Measurements from ENCODE around the gene TRAPPC5. TPM values are rescaled to one million over a fixed set of nuclear protein-coding genes. Genes with fewer than 3 reads are reported as not detected.

TRAPPC5 gene
- total RNA-seq, 2 donors from 2014 or later, result 105 to 150 TPM

DNA sequence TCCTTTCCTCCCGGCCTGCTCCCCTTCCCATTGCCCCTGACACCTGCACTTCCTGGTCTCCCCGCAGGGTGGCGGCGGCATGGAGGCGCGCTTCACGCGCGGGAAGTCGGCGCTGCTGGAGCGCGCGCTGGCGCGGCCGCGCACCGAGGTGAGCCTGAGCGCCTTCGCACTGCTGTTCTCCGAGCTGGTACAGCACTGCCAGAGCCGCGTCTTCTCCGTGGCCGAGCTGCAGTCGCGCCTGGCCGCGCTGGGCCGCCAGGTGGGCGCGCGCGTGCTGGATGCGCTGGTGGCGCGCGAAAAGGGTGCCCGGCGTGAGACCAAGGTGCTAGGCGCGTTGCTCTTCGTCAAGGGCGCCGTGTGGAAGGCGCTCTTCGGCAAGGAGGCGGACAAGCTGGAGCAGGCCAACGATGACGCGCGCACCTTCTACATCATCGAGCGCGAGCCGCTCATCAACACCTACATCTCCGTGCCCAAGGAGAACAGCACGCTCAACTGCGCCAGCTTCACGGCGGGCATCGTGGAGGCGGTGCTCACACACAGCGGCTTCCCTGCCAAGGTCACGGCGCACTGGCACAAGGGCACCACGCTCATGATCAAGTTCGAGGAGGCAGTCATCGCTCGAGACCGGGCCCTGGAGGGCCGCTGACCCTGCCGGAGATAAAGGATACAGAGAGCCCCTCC, 1.7 kb downstream of the TRAPPC5 start:
- no peak overlapping the region for H3K27ac ChIP-seq

DNA sequence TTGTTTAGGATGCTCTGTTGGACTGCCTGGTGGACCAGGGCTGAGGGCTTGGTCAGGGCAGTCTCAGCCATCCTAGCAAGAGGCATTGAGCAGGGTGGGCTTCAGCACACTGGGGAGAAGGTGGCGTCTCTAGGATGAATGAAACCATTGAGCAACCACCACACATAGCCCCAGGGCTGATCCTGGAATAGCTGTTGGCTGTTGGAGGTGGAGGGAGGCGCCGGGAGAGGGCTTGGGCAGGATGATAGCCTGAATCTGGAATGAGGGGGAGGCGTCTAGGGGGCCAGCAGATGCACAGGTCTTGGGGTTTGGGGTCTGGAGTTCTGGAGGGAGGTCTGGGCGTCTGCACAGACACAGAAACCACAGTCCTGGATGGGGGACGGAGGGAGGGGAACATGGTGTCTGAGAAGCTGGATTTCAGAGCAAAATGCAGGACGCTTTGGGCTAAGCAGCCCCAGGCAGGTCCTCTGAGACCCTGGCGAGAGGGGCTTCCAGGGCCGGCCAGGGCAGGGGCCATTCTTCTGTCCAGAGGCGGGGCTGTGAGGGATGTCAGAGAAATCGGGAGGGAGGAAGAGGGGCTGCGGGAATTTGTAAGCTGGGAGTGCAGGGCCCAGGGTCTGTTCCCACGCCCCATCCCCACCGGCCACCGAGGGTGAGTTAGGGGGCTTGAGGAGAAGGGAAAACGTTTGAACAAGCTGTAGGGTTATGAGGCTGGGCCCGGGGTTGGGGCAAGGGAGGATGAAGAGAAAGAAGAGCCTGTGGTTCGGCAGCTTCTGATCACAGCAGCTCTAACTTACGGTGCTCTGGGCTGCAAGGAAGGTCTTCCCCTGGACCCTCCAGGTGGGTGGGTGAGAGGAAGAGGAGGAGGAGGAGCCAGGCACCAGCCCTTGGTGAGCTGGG, 5.2 kb downstream of the TRAPPC5 start:
- Histone ChIP-seq H3K4me1 (replicated peaks) (no peaks in the 10 kb centered on the region), H3K9me3 (no peaks in the 10 kb centered on the region), H3K27me3 (replicated peaks; ENCODE audit: insufficient read depth) (no peaks in the 10 kb centered on the region), H3K4me3 (no peak overlapping the region), H3K36me3 (peaks cover 0 to 10% of the 10 kb centered on the region in 2 donors), H3K27ac (no peak overlapping the region)
- WGBS, result 40% methylated on average over 19 of the region's 19 CpGs
- DNase-seq (ENCODE audit: low spot score), result no peak
- intact Hi-C loops (cut with DNase I), result loop anchor here (2.0 kb wide), 1 partner anchor 35 kb away; no protein-coding TSS in a partner anchor
- TF ChIP-seq POLR2A (IDR thresholded peaks at IDR 0.05) (no peak), POLR2AphosphoS5 (IDR thresholded peaks at IDR 0.05) (no peak)
- TF ChIP-seq, protein P1, sequence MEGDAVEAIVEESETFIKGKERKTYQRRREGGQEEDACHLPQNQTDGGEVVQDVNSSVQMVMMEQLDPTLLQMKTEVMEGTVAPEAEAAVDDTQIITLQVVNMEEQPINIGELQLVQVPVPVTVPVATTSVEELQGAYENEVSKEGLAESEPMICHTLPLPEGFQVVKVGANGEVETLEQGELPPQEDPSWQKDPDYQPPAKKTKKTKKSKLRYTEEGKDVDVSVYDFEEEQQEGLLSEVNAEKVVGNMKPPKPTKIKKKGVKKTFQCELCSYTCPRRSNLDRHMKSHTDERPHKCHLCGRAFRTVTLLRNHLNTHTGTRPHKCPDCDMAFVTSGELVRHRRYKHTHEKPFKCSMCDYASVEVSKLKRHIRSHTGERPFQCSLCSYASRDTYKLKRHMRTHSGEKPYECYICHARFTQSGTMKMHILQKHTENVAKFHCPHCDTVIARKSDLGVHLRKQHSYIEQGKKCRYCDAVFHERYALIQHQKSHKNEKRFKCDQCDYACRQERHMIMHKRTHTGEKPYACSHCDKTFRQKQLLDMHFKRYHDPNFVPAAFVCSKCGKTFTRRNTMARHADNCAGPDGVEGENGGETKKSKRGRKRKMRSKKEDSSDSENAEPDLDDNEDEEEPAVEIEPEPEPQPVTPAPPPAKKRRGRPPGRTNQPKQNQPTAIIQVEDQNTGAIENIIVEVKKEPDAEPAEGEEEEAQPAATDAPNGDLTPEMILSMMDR (IDR thresholded peaks at IDR 0.05), result no peak

More for the DNA sequence above, 1.7 kb downstream of the TRAPPC5 start:
- intact Hi-C loops (cut with DNase I), result no loop called here
- TF ChIP-seq POLR2A (IDR thresholded peaks at IDR 0.05), result no peak
- TF ChIP-seq, protein P1 (IDR thresholded peaks at IDR 0.05), result no peak
- TF ChIP-seq POLR2AphosphoS5 (IDR thresholded peaks at IDR 0.05), result no peak
- no peaks in the 10 kb centered on the region for H3K27me3 ChIP-seq (replicated peaks; ENCODE audit: insufficient read depth)
- WGBS, result 84% methylated on average over 69 of the region's 74 CpGs
- no peaks in the 10 kb centered on the region for H3K9me3 ChIP-seq
- H3K4me1 ChIP-seq (replicated peaks), result no peaks in the 10 kb centered on the region
- H3K36me3 ChIP-seq, result peaks cover 0 to 10% of the 10 kb centered on the region in 2 donors
- peak overlapping the region; percentile 100 for H3K4me3 ChIP-seq
- no peak for DNase-seq (ENCODE audit: low spot score)

DNA sequence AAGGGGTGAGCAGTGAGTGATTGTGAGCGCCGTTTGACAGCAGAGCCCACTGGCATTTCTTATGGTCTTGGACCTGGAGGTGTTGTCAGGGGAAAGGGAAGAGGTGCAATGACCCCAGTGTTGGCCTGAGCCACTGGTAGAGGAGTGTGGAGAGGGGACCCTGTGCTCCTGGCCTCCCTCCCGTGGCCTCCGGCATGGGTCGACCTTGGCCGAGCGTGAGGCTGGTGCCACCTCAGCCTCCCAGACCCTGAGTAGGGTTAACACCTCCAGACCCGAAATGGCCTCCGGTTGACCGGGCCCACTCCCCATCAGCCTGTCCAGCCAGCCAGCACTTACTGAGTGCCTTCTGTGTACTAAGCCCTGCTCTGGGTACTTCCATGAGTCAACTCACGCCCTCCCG, 6.5 kb downstream of the TRAPPC5 start:
- WGBS, result 87% methylated on average over 12 of the region's 12 CpGs
- no peaks in the 10 kb centered on the region for H3K4me1 ChIP-seq (replicated peaks)
- no peaks in the 10 kb centered on the region for H3K27me3 ChIP-seq (replicated peaks; ENCODE audit: insufficient read depth)
- no peak overlapping the region for H3K4me3 ChIP-seq
- no peak for DNase-seq (ENCODE audit: low spot score)
- intact Hi-C loops (cut with DNase I), result no loop called here
- peaks cover 0 to 10% of the 10 kb centered on the region in 2 donors for H3K36me3 ChIP-seq
- TF ChIP-seq, protein P1 (IDR thresholded peaks at IDR 0.05), result no peak
- no peak for TF ChIP-seq POLR2A (IDR thresholded peaks at IDR 0.05)
- TF ChIP-seq POLR2AphosphoS5 (IDR thresholded peaks at IDR 0.05), result no peak
- H3K27ac ChIP-seq, result no peak overlapping the region
- no peaks in the 10 kb centered on the region for H3K9me3 ChIP-seq

DNA sequence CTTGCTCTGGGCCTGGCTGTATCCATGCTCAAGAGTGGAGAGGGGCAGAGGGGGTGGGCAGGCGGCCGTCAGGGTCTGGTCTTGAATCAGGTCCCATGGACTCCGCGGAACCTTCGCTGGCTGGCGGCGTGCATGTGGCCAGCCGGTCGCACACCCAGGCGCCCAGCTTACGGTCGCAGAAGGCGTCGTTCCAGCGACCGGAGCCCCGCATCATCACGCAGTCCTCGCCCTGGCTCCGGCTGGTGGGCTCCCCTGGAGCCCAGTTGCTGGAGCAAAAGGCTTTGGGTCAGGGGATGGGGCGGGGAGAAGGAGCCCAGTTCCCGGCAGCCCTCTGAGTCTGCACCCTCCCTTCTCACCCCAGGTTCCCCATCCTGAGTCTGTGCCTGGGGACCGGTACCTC, 8.5 kb downstream of the TRAPPC5 start:
- WGBS, result 26% methylated on average over 23 of the region's 23 CpGs
- intact Hi-C loops (cut with DNase I), result no loop called here

More for the DNA sequence above, 8.5 kb downstream of the TRAPPC5 start:
- no peaks in the 10 kb centered on the region for H3K27me3 ChIP-seq (replicated peaks; ENCODE audit: insufficient read depth)
- no peak overlapping the region for H3K4me3 ChIP-seq
- H3K4me1 ChIP-seq (replicated peaks), result no peaks in the 10 kb centered on the region
- DNase-seq (ENCODE audit: low spot score), result no peak
- H3K9me3 ChIP-seq, result no peaks in the 10 kb centered on the region
- TF ChIP-seq, protein P1 (IDR thresholded peaks at IDR 0.05), result no peak
- TF ChIP-seq POLR2A (IDR thresholded peaks at IDR 0.05) (no peak), POLR2AphosphoS5 (IDR thresholded peaks at IDR 0.05) (no peak)
- peaks cover 0 to 2% of the 10 kb centered on the region in 2 donors for H3K36me3 ChIP-seq
- no peak overlapping the region for H3K27ac ChIP-seq
